HG02588 (cell line): ENCODE results near the gene IKZF2.
"Not testable (repeated sequence)": the region's sequence is repeated elsewhere in the genome, so short reads cannot be mapped to it uniquely, and the experiment has no call there.

Source experiments
- ATAC-seq: cut with Tn5 transposase; IDR thresholded peaks from one replicate; pipeline ENCODE4 v1.9.1; 2021; ENCODE audit warnings: mild to moderate bottlenecking, moderate library complexity; ENCODE audit not compliant: unreplicated experiment

Gene IKZF2

DNA sequence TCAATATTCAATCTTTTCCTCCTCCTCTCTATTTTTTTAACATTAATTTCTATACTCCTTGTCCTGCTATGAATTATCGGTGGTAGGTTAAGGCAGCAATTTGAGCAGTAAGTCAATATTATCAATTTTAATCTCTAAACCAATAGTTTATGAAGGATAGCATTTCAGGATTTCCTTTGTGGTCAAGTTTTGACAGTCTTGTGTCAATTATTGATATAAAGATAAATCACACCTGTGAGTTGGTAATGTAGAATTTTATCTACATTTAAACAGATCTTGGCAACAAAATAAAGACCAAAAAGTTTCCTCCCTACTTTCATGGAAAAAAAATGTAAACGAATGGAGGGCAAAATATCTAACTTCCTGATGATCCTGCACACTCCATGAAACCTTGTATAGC is 87.3 kb downstream of the IKZF2 start:
- no peak for ATAC-seq

DNA sequence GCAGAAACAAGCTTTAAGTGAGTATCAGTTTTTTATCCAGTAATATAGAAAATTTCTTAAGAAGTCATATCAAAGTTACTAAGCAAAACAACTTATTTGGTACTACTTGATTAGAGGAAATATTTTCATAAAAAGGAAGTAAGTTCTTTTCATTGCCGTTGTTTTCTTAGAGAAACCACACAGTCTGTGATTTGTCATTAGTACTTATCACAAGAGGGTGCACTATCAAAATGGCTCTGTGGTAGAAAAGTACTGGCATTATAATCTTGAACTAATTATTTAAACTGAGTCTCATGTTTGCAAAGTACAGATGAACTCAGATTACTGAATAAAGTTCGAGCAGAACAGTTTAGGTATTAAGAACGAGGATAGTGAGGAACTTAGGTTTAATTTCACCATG is 93.4 kb downstream of the IKZF2 start:
- no peak for ATAC-seq

DNA sequence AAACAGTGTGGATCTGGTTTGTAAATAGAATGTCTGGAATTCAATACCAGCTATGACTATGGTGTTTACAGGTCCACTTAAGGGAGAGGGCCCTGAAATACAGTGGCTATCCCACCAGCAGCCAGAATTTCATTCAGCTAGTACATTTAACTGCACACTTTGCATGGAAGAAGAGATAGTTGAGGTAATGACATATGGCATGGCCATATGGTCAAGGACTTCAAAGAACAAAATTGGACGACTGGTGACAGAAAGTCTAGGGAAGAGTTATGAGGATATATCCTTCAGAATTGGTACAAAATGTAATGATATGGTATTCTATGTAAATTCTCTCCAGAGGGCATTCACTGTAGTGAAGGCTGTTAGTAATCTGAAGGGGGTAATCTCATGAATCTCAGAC is 105.0 kb downstream of the IKZF2 start:
- ATAC-seq = no peak

DNA sequence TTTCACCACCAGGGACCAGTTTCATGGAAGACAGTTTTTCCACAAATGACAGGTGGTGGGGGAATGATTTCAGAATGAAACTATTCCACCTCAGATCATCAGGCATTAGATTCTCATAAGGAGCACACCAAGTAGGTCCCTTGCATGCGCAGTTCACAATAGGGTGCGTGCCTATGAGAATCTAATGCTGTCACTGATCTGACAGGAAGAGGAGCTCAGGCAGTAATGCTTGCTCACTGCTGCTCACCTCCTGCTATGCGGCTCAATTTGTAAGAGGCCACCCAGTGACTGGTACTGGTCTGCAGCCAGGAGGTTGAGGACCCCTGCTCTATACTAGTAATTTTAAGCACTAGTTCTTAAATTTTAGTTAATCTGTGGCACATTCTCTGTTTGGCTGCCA is 107.8 kb downstream of the IKZF2 start:
- no peak for ATAC-seq

DNA sequence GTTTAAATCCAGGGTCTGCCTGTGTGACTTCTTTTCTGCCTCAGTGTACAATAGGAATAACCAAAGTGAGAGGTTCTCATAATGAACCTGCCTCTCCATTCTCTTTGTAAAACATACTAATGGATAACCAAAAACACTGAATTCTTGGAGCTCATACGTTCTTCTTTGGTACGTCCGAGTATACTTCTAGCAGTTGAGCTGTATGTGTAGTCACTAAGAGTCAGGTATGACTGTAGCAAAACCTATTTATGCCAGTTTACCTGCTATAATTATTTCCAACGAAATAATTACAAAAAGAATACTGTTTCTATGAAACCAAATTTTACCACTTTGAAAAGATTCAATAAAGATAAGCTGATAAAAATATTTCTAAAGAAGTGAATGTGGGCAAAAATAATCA is 109.2 kb downstream of the IKZF2 start:
- no peak for ATAC-seq

DNA sequence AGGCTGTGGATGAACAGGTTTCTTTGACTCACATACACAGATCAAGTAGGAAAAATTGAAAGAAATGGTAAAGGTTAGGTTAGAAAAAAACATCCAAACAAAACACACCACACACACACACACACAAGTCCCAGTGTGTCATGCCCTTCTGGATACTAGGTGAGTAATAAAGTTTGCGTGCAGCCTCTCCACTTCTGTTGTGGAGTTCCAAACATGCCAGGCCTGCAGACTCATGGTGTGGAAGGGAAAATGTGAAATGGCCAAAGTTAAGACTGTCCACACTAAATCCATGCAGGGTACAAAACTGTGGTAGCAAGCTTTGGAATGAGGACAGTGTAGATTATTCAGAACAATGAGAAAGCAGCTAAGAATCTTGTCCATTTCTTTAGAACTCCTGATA is 114.6 kb downstream of the IKZF2 start:
- ATAC-seq = no peak

DNA sequence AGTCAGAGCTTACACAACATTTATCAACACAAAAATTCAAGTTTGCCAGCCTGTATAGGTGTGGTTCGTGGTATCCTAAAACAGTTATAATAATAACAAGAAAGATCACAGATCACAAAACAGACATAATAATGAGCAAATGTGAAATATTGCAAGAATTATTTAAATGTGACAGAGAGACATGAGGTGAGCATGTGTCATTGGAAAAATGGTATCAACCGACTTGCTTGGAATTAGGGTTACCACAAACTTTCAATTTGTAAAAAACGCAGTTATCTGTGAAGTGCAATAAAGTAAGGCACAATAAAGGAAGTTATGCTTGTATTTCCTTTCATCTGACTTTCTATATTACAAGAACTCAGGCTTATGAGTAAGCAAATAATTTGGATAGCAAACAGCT is 116.8 kb downstream of the IKZF2 start:
- no peak for ATAC-seq

DNA sequence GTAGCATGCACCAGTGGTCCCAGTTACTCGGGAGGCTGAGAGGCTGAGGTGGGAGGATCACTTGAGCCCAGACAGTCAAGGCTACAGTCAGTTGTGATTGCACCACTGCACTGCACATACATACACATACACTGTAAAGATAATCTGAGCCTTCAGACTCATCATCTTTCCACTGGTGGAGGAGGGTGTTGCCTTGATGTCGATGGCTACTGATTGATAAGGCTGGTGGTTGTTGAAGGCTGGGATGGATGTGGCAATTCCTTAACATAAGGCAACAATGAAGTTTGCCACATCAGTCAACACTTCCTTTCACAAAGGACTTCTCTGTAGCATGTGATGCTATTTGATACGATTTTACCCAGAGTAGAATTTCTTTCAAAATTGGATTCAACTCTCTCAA is 118.8 kb downstream of the IKZF2 start:
- ATAC-seq = no peak

DNA sequence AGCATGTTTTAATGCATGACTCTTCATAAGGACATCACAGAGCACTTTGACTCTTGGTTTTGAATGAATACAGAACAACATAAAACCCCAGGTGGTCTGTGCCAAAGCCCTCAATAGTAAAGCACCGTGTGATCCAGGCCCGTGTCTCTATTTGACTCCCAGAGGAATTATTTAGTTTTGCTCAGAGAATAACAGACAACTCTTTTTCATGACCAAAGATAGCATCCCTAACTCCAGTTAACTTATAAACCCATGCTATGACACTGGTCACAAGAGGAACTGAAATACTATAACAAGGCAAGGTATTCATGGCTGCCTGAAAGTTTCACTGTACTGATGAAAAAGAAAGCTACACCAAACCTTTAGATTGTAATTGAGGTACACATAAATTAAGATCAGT is 128.4 kb downstream of the IKZF2 start:
- peak; percentile 70 for ATAC-seq

DNA sequence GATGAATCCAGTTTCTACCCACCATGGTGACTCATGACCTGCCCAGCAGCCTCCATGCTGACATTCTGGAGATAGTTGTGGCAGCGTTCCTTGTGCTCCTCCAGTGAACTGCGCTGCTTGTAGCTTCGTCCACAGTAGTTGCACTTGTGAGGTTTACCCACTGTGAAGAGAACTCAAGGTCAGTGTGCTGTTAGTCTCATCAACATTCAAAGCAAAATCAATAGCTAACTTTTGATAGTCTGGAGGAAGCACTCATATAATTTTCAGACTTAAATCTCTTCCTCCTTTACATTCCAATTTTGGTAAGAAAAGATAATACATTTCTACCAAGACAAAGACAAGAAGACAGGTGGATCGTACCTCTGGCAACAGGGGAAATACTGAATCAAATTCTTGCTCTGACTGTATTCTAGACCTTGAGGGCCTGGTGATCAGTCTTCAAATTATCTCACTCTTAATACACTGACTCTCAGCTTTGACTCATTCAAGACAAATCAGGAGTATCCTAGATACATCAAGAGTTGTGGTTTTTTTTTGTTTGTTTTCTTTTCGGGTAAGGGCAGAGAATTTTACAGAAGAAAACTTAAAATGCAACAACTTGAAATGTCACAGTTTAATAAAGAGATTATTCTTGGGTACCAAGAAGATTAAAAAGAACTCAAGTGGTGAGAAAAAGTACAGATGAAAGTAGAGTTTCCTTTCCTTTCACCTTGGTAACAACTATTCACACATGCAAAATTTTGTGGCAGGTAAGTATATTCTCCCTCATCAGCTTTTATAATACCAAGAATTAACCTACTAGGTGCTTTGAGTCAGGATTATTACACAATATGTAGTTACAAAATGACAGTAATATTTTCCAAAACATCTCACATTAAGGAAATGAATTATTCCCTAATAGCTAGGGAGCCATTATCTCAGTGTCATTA is 129.2 kb downstream of the IKZF2 start:
- peak; percentile 81 for ATAC-seq

DNA sequence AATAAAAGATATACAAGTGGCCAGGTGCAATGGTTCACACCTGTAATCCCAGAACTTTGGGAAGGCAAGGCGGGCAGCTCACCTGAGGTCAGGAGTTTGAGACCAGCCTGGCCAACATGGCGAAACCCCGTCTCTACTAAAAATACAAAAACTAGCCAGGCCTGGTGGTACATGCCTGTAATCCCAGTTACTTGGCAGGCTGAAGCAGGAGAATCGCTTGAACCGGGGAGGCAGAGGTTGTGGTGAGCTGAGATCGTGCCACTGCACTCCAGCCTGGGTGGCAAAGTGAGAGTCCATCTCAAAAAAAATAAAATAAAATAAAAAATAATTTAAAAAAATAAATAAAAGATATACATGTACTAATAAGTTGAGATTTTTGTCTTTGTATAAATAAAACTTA is 130.5 kb downstream of the IKZF2 start:
- ATAC-seq = not testable (repeated sequence)

DNA sequence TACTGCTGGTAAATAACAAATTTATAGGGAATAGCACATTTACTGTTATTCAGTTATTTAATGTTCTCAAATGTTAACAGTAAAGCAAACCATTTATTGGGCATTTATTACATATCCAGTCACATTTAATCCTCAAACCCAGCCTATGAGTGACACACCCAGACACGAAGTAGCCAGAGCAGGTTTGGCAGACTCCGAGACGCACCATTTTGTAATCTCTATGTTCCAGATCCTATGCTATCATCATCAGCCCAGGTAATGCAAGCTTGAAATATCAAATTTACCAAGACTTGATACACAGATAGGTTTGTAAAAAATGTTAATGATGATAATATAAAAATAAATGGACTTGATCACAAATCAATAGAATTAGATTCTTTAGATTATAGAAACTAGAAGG is 131.1 kb downstream of the IKZF2 start:
- ATAC-seq = no peak

DNA sequence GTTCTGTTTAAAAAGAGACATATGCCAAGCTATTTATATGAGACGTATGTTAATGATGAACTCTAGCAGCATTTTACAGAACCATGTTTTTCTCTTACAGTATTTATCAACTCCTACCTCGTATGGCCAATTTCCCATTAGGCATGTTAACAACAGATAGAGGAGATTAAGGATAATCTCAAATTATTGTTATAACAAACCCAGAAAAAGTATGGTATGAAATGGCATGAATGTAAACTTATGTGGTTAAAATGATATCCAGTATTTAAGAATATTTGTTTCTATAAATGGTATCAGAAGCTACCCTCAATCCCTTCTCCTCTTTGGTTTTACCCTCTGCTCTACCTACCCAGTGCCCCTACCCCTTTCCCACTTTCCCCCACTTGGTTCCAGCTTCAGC is 132.0 kb downstream of the IKZF2 start:
- no peak for ATAC-seq

DNA sequence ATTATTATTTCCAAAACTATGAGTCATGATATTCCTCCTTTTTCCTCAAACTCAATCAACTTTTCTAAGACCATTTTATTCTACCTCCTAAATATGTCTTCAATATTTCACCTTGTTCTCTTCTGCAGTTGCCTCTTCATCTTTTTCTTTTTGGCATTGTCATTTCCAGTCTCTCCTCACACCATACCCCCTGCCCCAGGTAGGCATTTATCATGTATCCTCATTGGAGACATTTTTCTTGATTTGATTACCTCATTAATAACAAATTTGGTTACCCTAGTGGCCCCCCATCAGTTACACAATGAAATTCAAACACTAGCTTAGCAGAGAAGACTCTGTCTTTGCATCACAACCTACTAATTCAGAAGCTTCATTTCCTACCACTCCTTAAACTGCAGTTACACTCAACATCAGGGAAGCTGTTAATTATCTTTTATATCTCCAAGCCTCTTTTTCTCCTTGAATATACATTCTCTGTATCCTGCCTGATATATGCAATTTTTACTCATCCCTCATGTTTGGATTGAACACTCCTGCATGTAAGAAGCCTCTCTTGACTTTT is 133.0 kb downstream of the IKZF2 start:
- no peak for ATAC-seq

DNA sequence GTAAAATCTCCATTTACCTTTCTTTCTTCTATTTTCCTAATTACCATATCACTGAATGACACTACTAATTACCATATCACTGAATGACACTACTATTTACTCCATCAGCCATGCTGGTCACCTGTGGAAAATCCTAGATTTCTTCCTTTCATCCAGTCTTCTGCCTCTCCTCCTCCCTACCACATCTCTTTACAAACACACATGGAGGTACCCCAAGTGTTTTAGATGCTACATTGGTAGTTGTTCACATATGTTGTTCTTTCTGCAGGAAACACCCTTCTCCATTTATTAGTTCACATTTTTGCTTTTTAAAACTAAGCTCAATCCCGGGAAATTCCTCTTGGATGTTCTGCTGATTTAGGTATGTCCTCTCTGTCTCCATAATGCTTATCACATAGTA is 134.0 kb downstream of the IKZF2 start:
- ATAC-seq = no peak

DNA sequence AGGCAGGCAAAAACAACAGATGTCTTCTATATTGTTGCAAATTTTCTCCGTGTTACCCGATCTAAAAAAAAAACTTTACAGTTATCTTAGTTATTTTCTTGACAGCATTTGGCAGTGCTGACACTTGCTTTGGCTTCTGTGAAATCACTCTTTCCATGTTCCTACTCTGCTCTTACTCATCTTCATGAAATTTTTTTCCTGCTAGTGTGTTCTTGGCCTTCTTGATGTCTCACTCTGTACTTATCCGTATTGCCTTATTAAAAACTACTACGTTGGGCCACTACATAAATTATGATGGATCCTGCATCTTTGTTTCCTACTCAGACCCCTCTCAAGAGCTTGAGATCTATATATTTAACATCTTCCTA is 134.4 kb downstream of the IKZF2 start:
- ATAC-seq = no peak

DNA sequence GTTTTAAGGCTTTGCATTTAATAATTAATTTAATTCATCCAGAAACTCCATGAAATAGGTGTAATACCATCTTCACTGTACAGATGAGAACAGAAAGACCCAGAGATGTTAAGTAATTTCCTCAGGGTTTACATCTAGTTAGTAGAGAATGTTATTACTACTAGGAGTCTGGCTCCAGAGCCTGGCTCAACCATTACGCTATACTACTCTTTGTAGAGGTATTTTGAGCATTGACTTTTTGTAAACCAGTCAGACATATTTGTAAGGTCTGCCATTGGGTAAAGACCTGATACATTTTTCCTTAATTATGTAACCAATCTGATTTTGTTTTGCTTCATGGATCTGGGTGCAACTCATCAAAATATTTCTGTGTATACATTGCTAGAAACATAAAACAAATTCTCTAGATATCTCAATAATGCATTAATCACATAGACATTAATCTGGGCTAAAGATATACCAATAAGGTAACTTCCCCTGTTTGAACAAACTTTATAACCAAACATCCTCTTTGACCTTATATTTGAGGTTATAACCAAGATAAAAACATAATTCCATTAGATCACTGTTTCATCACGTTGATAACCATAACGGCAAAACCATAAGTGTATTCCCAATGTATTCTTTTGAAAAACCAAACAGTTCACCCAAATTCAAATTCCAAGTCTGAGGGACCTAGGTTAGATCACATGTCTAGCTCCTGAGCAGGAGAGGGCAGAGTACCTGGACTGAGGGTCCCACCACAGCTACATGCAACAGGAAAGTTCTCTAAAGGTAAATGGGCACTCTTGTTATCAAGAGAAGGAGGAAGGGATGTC is 135.0 kb downstream of the IKZF2 start:
- ATAC-seq = no peak

DNA sequence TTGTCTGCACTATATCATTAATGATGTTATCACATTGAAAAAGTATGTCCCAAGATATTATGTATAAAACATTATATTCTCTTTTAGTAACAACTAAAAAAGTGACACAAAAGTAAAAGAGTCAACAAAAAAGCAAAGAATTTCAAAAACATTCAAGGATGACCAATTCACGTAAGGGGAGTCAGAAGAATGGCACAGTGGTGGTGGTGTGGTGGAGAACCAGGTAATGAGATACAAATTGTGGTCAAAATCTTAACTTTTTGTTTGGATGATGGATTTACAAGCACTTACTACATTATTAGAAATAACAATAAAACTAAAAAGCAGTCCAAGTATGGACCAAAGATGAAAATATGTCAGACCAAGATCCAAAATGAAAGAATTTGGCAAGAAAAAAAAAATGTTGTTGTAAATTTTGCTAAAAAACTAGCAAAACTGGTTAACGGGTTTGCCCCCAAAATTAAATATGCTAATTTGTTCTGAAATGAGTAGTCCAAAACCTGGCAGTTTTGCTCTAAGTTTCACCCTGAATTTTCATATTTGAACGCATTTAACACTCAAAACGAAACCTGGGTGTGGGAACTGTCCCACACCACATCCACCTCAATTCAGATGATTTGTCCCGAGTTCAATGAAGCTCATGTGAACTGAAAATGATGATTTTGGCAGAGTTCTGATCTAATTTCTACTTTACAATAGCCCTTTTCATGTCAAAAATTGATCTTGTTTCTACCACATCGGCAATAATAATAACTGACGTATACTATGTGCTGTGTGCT is 135.8 kb downstream of the IKZF2 start:
- ATAC-seq = peak; percentile 85

DNA sequence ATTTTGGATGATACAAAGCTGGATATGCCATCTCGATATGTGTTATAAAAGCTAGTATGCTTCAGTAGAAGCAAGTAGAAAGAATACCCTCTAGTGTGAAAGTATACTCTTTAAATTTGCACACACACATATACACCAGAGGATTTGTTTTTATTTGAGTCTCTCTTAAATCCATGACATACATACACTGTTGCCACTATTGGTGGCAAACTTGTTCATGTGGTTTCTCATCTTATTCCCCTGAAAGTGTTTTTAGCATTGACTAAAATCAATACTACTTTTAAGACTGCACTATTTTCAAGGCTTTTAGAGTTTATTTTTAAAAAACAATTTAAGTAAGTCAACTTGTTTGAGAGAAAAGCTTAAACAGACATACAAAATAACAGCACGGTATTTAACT is 137.4 kb downstream of the IKZF2 start:
- ATAC-seq = no peak

DNA sequence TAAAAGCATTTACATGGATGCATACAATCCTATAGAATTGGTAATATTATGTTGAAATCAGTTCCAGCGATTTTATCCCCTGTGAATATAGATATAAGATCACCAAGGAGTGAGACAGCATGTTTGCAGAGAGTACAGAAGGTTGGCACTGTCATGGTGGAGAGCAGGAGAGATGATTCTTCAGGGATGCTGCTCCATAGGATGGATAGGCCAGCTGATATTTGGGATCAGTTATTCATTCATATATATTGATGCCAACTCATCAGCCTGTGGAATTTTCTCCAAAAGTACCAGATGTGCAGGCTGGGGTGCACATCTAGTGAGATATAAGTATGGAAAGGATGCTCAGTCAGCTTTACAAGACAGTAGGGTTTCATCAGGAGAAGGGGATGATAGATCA is 139.9 kb downstream of the IKZF2 start:
- no peak for ATAC-seq
